DOHH2 (cell line): ENCODE measurements around the gene FBLN2.
"Not testable (repeated sequence)": the region's sequence is repeated elsewhere in the genome, so short reads cannot be mapped to it uniquely, and the experiment has no call there.

ENCODE experiments used
- H3F3A ChIP-seq: fragments of 200-600 bp; sonication (generic), shearing (Covaris generic); 2 replicates; pipeline ENCODE4 v1.6.0; 2016; ENCODE audit warnings: antibody characterized with exemption, mild to moderate bottlenecking; ENCODE audit not compliant: control insufficient read depth, insufficient read depth
- H3K27ac ChIP-seq: fragments of 200-600 bp; sonication (generic); 2 replicates; pipeline ENCODE4 v1.5.1; 2014; ENCODE audit warnings: low read depth, mild to moderate bottlenecking, low read length, moderate library complexity
- H3K27me3 ChIP-seq: fragments of 200-600 bp; sonication (generic); 2 replicates; pipeline ENCODE4 v1.6.1; 2014; ENCODE audit warnings: mild to moderate bottlenecking, low read length, mixed read lengths; ENCODE audit not compliant: control insufficient read depth
- H3K36me3 ChIP-seq: fragments of 200-600 bp; sonication (generic); 2 replicates; pipeline ENCODE4 v1.6.1; 2014; ENCODE audit warnings: mild to moderate bottlenecking, low read length, moderate library complexity, mixed read lengths; ENCODE audit not compliant: control insufficient read depth
- H3K4me1 ChIP-seq: fragments of 200-600 bp; sonication (generic); 2 replicates; pipeline ENCODE4 v1.6.1; 2014; ENCODE audit warnings: mild to moderate bottlenecking, low read length, mixed read lengths; ENCODE audit not compliant: control insufficient read depth
- H3K4me2 ChIP-seq: fragments of 200-600 bp; sonication (generic); 2 replicates; pipeline ENCODE4 v1.6.0; 2014; ENCODE audit warnings: mild to moderate bottlenecking, low read length, moderate library complexity
- H3K4me3 ChIP-seq: fragments of 200-600 bp; sonication (generic); 2 replicates; pipeline ENCODE4 v1.5.1; 2014; ENCODE audit warnings: mild to moderate bottlenecking, low read length, mixed read lengths
- H3K79me2 ChIP-seq: fragments of 200-600 bp; sonication (generic); 2 replicates; pipeline ENCODE4 v1.6.1; 2014; ENCODE audit warnings: mild to moderate bottlenecking, low read length, mixed read lengths; ENCODE audit not compliant: control insufficient read depth
- H3K9me2 ChIP-seq: fragments of 200-600 bp; sonication (generic); replicated peaks from 2 replicates; pipeline ENCODE4 v1.6.1; 2014; ENCODE audit warnings: mild to moderate bottlenecking, low read length, mixed read lengths; ENCODE audit not compliant: control insufficient read depth
- H3K9me3 ChIP-seq: fragments of 200-600 bp; sonication (generic); 2 replicates; pipeline ENCODE4 v1.6.1; 2014; ENCODE audit warnings: antibody characterized with exemption, low read length, mixed read lengths; ENCODE audit not compliant: control insufficient read depth, insufficient read depth
- H4K20me1 ChIP-seq: fragments of 200-600 bp; sonication (generic); 2 replicates; pipeline ENCODE4 v1.6.0; 2014; ENCODE audit warnings: low read depth, mild to moderate bottlenecking, antibody characterized with exemption, low read length, moderate library complexity; ENCODE audit not compliant: control insufficient read depth, insufficient read depth
- CTCF ChIP-seq: fragments of 200-600 bp; sonication (generic); IDR thresholded peaks from one replicate; pipeline ENCODE4 v1.5.1; 2014; ENCODE audit warnings: antibody characterized with exemption, mild to moderate bottlenecking, low read depth, low read length; ENCODE audit not compliant: poor library complexity, severe bottlenecking
- EZH2phosphoT487 ChIP-seq: fragments of 200-600 bp; sonication (generic); IDR thresholded peaks from 2 replicates; pipeline ENCODE4 v1.6.1; 2017; ENCODE audit warnings: borderline replicate concordance, mild to moderate bottlenecking, antibody characterized with exemption, low read length, moderate library complexity, mixed read lengths

FBLN2 gene

GRCh38 chr3:13561376-13561775, 12.5 kb downstream of the FBLN2 start:
- no peaks in the 10 kb centered on the region for H3K9me3 ChIP-seq
- H3F3A ChIP-seq: no peaks in the 10 kb centered on the region
- no peaks in the 10 kb centered on the region for H3K36me3 ChIP-seq
- no peaks in the 10 kb centered on the region for H3K4me1 ChIP-seq
- H3K4me2 ChIP-seq: no peak overlapping the region
- H3K27ac ChIP-seq: no peak overlapping the region
- no peaks in the 10 kb centered on the region for H4K20me1 ChIP-seq
- TF ChIP-seq CTCF: no peak
- no peak for TF ChIP-seq EZH2phosphoT487
- H3K79me2 ChIP-seq: no peaks in the 10 kb centered on the region
- H3K4me3 ChIP-seq: no peak overlapping the region
- H3K27me3 ChIP-seq: peaks cover 11% of the 10 kb centered on the region
- no peaks in the 10 kb centered on the region for H3K9me2 ChIP-seq

- no peaks in the 10 kb centered on the region for H3K36me3 ChIP-seq
- H3F3A ChIP-seq: no peaks in the 10 kb centered on the region
- H3K9me2 ChIP-seq: no peaks in the 10 kb centered on the region
- H3K4me3 ChIP-seq: no peak overlapping the region
- TF ChIP-seq CTCF (no peak), EZH2phosphoT487 (no peak)
- H3K27me3 ChIP-seq: peaks cover 11% of the 10 kb centered on the region
- H3K4me1 ChIP-seq: no peaks in the 10 kb centered on the region
- no peak overlapping the region for H3K27ac ChIP-seq
- H3K4me2 ChIP-seq: no peak overlapping the region
- H4K20me1 ChIP-seq: no peaks in the 10 kb centered on the region
- H3K9me3 ChIP-seq: no peaks in the 10 kb centered on the region
- no peaks in the 10 kb centered on the region for H3K79me2 ChIP-seq
Measured at GRCh38 chr3:13561967-13562366, 13.0 kb downstream of the FBLN2 start.

- not testable (repeated sequence) for H3F3A ChIP-seq, H3K9me2 ChIP-seq, H3K4me1 ChIP-seq, H3K79me2 ChIP-seq, H3K4me2 ChIP-seq, H3K9me3 ChIP-seq, H4K20me1 ChIP-seq, H3K27ac ChIP-seq, H3K36me3 ChIP-seq, H3K4me3 ChIP-seq
- H3K27me3 ChIP-seq: peaks cover 11% of the 10 kb centered on the region
Measured at GRCh38 chr3:13562421-13562820, 13.5 kb downstream of the FBLN2 start.

GRCh38 chr3:13563321-13563720, 14.4 kb downstream of the FBLN2 start:
- no peaks in the 10 kb centered on the region for H3K36me3 ChIP-seq
- H4K20me1 ChIP-seq: no peaks in the 10 kb centered on the region
- no peak overlapping the region for H3K4me2 ChIP-seq
- H3K27me3 ChIP-seq: peaks cover 11% of the 10 kb centered on the region
- H3F3A ChIP-seq: no peaks in the 10 kb centered on the region
- no peaks in the 10 kb centered on the region for H3K9me3 ChIP-seq
- H3K9me2 ChIP-seq: no peaks in the 10 kb centered on the region
- no peak for TF ChIP-seq CTCF
- no peaks in the 10 kb centered on the region for H3K79me2 ChIP-seq
- no peak overlapping the region for H3K4me3 ChIP-seq
- H3K27ac ChIP-seq: no peak overlapping the region
- no peaks in the 10 kb centered on the region for H3K4me1 ChIP-seq
